Lower leg skin (tissue), 4 donors: ENCODE measurements around the gene TFAP2E. TPM values are rescaled to one million over a fixed set of nuclear protein-coding genes. Genes with fewer than 3 reads are reported as not detected.
"Not testable (repeated sequence)": the region's sequence is repeated elsewhere in the genome, so short reads cannot be mapped to it uniquely, and the experiment has no call there.

Experiments used
- DNase-seq, 2 donors: peaks; one replicate each; pipeline ENCODE4 v3.0.0-alpha.2; 2019; ENCODE audit warnings: low spot score in 2 of 2
- H3K4me3 ChIP-seq: fragments of 200-600 bp; sonication (generic); 2 replicates; pipeline ENCODE4 v1.5.1; 2017; ENCODE audit warnings: mild to moderate bottlenecking, low read depth; ENCODE audit not compliant: poor library complexity, severe bottlenecking
- POLR2A ChIP-seq, 2 donors: fragments of 450-650 bp; IDR thresholded peaks; one replicate each; pipeline ENCODE4 v1.6.1; 2016 to 2017; ENCODE audit warnings: antibody characterized with exemption in 2 of 2, mild to moderate bottlenecking in 1 of 2, moderate library complexity in 1 of 2
- WGBS, 2 donors: methylation state at CpG; one replicate each; pipeline ENCODE4 v1.1.5; 2018; 5-methylcytosine and 5-hydroxymethylcytosine counted together
- intact Hi-C: fragments of 100-400 bp; cut with DNase I; formaldehyde crosslinking; loops from one replicate; pipeline ENCODE4 v1.15.0; 2023; ENCODE audit warnings: low total_unique reads
- total RNA-seq, 4 donors: library from RNA; depleted of rRNA; stranded (reverse); fragments of >200 nt; gene quantifications; one replicate each; pipeline ENCODE4 v1.1.0, GENCODE V29; 2016
- TF ChIP-seq, protein P1 (sequence below), 3 donors: fragments of 450-650 bp; IDR thresholded peaks; one replicate each; pipeline ENCODE4 v1.5.1; 2016; ENCODE audit warnings: antibody characterized with exemption in 3 of 3, mild to moderate bottlenecking in 3 of 3, moderate library complexity in 2 of 3

The TFAP2E gene
- total RNA-seq, 4 donors from 2014 or later: 4.2 to 5.7 (median 4.8) TPM

DNA sequence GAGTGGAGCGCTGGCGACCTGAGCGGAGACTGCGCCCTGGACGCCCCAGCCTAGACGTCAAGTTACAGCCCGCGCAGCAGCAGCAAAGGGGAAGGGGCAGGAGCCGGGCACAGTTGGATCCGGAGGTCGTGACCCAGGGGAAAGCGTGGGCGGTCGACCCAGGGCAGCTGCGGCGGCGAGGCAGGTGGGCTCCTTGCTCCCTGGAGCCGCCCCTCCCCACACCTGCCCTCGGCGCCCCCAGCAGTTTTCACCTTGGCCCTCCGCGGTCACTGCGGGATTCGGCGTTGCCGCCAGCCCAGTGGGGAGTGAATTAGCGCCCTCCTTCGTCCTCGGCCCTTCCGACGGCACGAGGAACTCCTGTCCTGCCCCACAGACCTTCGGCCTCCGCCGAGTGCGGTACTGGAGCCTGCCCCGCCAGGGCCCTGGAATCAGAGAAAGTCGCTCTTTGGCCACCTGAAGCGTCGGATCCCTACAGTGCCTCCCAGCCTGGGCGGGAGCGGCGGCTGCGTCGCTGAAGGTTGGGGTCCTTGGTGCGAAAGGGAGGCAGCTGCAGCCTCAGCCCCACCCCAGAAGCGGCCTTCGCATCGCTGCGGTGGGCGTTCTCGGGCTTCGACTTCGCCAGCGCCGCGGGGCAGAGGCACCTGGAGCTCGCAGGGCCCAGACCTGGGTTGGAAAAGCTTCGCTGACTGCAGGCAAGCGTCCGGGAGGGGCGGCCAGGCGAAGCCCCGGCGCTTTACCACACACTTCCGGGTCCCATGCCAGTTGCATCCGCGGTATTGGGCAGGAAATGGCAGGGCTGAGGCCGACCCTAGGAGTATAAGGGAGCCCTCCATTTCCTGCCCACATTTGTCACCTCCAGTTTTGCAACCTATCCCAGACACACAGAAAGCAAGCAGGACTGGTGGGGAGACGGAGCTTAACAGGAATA is 4.2 kb downstream of the TFAP2E start:
- TF ChIP-seq, protein P1, sequence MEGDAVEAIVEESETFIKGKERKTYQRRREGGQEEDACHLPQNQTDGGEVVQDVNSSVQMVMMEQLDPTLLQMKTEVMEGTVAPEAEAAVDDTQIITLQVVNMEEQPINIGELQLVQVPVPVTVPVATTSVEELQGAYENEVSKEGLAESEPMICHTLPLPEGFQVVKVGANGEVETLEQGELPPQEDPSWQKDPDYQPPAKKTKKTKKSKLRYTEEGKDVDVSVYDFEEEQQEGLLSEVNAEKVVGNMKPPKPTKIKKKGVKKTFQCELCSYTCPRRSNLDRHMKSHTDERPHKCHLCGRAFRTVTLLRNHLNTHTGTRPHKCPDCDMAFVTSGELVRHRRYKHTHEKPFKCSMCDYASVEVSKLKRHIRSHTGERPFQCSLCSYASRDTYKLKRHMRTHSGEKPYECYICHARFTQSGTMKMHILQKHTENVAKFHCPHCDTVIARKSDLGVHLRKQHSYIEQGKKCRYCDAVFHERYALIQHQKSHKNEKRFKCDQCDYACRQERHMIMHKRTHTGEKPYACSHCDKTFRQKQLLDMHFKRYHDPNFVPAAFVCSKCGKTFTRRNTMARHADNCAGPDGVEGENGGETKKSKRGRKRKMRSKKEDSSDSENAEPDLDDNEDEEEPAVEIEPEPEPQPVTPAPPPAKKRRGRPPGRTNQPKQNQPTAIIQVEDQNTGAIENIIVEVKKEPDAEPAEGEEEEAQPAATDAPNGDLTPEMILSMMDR (IDR thresholded peaks at IDR 0.05): no peak
- no peak for TF ChIP-seq POLR2A (IDR thresholded peaks at IDR 0.05)
- no peak for DNase-seq
- 43 to 46% methylated on average over 62 to 66 of the region's 70 CpGs for WGBS, 2 donors
- peak overlapping the region; percentile 6 for H3K4me3 ChIP-seq
- intact Hi-C loops: no loop called here

DNA sequence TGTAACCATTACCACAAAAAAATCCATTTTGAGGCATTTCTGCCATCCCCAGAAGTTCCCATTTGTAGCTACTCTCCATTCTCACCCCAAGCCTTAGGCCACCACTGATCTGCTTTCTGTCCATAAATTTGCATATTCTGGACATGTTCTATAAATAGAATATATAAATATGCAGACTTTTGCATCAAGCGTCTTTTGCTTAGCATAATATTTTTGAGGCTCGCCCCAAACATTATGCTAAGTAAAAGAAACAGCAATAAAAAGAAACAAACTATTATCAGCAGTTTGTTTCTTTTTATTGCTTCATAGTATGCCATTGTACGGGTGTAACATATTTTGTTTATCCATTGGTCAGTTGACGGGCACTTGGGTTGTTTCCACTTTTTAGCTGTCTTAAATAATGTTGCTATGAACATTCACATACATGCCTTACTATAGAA is 7.9 kb downstream of the TFAP2E start:
- no peak overlapping the region for H3K4me3 ChIP-seq
- WGBS, 2 donors: 73 to 79% methylated on average over 4 of the region's 4 CpGs
- DNase-seq: no peak
- intact Hi-C loops: no loop called here
- TF ChIP-seq, protein P1 (IDR thresholded peaks at IDR 0.05): no peak
- no peak for TF ChIP-seq POLR2A (IDR thresholded peaks at IDR 0.05)

DNA sequence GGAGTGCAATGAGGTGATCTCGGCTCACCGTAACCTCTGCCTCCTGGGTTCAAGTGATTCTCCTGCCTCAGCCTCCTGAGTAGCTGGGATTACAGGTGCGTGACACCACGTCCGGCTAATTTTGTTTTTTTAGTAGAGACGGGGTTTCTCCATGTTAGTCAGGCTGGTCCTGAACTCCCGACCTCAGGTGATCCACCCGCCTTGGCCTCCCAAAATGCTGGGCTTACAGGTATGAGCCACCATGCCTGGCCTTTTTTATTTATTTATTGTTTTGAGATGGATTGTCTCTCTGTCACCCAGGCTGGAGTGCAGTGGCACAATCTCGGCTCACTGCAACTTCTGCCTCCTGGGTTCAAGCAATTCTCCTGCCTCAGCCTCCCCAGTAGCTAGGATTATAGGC is 8.5 kb downstream of the TFAP2E start:
- DNase-seq, intact Hi-C loops, H3K4me3 ChIP-seq: not testable (repeated sequence)
- WGBS, 2 donors: 95% methylated on average over 9 of the region's 9 CpGs

DNA sequence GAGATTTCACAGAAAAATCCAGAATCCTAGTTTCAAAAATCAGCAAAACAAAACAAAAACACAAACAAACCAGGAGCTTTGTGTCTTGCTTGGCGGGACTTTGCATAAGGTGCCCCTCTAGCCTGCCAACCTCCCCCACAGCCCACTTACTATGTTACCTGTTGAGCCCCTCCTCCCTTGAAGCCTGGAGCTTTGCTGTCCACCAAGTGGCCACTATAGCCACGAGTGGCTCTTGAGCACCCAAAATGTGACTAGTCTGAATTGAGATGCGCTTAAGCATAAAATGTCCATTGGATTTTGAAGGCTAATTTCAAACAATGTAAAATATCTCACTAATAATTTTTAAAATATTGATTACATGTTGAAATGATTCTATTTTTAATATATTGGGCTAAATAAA is 12.2 kb downstream of the TFAP2E start:
- intact Hi-C loops: no loop called here
- TF ChIP-seq POLR2A (IDR thresholded peaks at IDR 0.05): no peak
- TF ChIP-seq, protein P1 (IDR thresholded peaks at IDR 0.05): no peak
- WGBS, 2 donors: 90 to 92% methylated on average over 3 of the region's 3 CpGs

DNA sequence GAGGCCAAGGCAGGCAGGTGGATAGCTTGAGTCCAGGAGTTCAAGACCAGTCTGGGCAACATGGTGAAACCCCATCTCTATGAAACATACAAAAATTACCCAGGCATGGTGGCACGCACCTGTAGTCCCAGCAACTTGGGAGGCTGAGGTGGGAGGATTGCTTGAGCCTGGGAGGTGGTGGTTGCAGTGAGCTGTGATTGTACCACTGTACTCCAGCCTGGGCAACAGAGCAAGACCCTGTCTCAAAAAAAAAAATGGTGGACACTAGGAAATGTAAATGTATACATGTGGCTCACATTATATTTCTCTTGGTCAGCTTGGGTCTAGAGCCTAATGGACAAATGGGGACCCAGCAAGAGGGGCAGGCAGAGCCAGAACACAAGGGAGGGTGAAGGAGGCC is 12.7 kb downstream of the TFAP2E start:
- WGBS, 2 donors: 95 to 96% methylated on average over 1 of the region's 1 CpG
- intact Hi-C loops, H3K4me3 ChIP-seq, DNase-seq: not testable (repeated sequence)

More for the DNA sequence above, 12.2 kb downstream of the TFAP2E start:
- no peak overlapping the region for H3K4me3 ChIP-seq
- no peak for DNase-seq

- intact Hi-C loops: no loop called here
- H3K4me3 ChIP-seq: no peak overlapping the region
- no peak for DNase-seq
- WGBS, 2 donors: 87 to 88% methylated on average over 7 of the region's 7 CpGs
- TF ChIP-seq POLR2A (IDR thresholded peaks at IDR 0.05): no peak
- TF ChIP-seq, protein P1 (IDR thresholded peaks at IDR 0.05): no peak
Observed at GRCh38 chr1:35586808-35587207, 13.7 kb downstream of the TFAP2E start.
